Heart left ventricle (tissue), 16 donors: ENCODE measurements around the gene SAPCD1. TPM values are rescaled to one million over a fixed set of nuclear protein-coding genes. Genes with fewer than 3 reads are reported as not detected.

ENCODE experiments used
- ATAC-seq, 4 donors: fragments of 200-7000 bp; cut with Tn5 transposase; one replicate each; pipeline ENCODE4 v1.9.1; 2020 to 2022; ENCODE audit warnings: moderate library complexity in 4 of 4, mild to moderate bottlenecking in 3 of 4, moderate number of reproducible peaks in 1 of 4
- DNase-seq, 5 donors: peaks; one replicate each; pipeline ENCODE4 v3.0.0-alpha.2; 2020
- H3K27ac ChIP-seq, 12 donors: fragments of 200-600 bp; sonication (generic) in 4 of 12; one replicate each; pipeline versions ENCODE4 v1.5.0 to v1.8.0; 2016 to 2022; ENCODE audit warnings: mild to moderate bottlenecking in 2 of 12
- H3K27me3 ChIP-seq, 9 donors: fragments of 200-600 bp; sonication (generic) in 2 of 9; one replicate each; pipeline versions ENCODE4 v1.5.1 to v1.8.0; 2016 to 2022; ENCODE audit warnings: mild to moderate bottlenecking in 3 of 9
- H3K36me3 ChIP-seq, 9 donors: fragments of 200-600 bp; sonication (generic) in 2 of 9; one replicate each; pipeline versions ENCODE4 v1.5.0 to v1.8.0; 2018 to 2022; ENCODE audit warnings: mild to moderate bottlenecking in 2 of 9
- H3K4me1 ChIP-seq, 12 donors: fragments of 200-600 bp; sonication (generic) in 4 of 12; one replicate each; pipeline versions ENCODE4 v1.5.0 to v1.8.0; 2016 to 2022; ENCODE audit warnings: mild to moderate bottlenecking in 3 of 12
- H3K4me3 ChIP-seq, 12 donors: fragments of 200-600 bp; sonication (generic) in 4 of 12; one replicate each; pipeline versions ENCODE4 v1.5.0 to v1.8.0; 2017 to 2022; ENCODE audit warnings: mild to moderate bottlenecking in 9 of 12, moderate library complexity in 4 of 12
- H3K9me3 ChIP-seq, 12 donors: fragments of 200-600 bp; sonication (generic) in 4 of 12; one replicate each; pipeline versions ENCODE4 v1.5.0 to v1.8.0; 2016 to 2022; ENCODE audit warnings: mild to moderate bottlenecking in 1 of 12
- CTCF ChIP-seq, 12 donors: fragments of 200-600 bp; sonication (generic) in 4 of 12; IDR thresholded peaks; one replicate each; pipeline versions ENCODE4 v1.5.0 to v1.8.0; 2018 to 2022; ENCODE audit warnings: antibody characterized with exemption in 12 of 12, mild to moderate bottlenecking in 5 of 12
- POLR2A ChIP-seq, 2 donors: fragments of 450-650 bp; IDR thresholded peaks; one replicate each; pipeline ENCODE4 v1.6.1; 2017; ENCODE audit warnings: antibody characterized with exemption in 2 of 2, mild to moderate bottlenecking in 2 of 2, moderate library complexity in 2 of 2
- WGBS, 4 donors: extraction: QIAGEN DNeasy Blood & Tissue Kit in 2 of 4; methylation state at CpG; one replicate each; pipeline versions ENCODE4 v1.1.5 to v1.1.7; 2013 to 2018; 5-methylcytosine and 5-hydroxymethylcytosine counted together
- intact Hi-C, 10 donors: fragments of 100-400 bp; cut with DNase I; formaldehyde crosslinking; loops; one replicate each; pipeline versions ENCODE4 v1.11.1 to v1.14.2; 2022
- polyA plus RNA-seq, 2 donors: library from polyadenylated mRNA; stranded (reverse); fragments of 200-250 nt; gene quantifications; one replicate each; pipeline ENCODE4 v1.2.3, GENCODE V29; 2013
- total RNA-seq, 9 donors: library from RNA; depleted of rRNA in 2 of 9; stranded (reverse); fragments of >200 nt in 2 of 9; fragmentation: NEBNext Ultra II Directional in 3 of 9; extraction: Animal tissue kit (Norgen Biotek cat#: 25700) in 3 of 9; gene quantifications; one replicate each; pipeline versions ENCODE4 v1.1.0 to v1.2.4, GENCODE V29; 2016 to 2023
- donor health status: ischemic (EF 13 %, LVEDD 7.1; RV severe dilation, severe dysfunction).
- donor health status: healthy with polysubstance abuse.
- donor health status: DM: no; HTN: yes; CAD: no.
- donor health status: DM: no; HTN: no; CAD: no.
- donor health status: ischemic (EF 25% LVEDD 6.9; RV normal size, moderate dysfunction).
- donor health status: ischemic (EF 25% LVEDD 5.7; RV mildly dilated, moderate dysfunction).
- donor health status: healthy.
- donor health status: DM: yes; HTN: yes; CAD: no.
- donor health status: ischemic (EF 35%, LVEDD 5.7; RV mildly dilated, moderate dysfunction).
- donor health status: nonischemic (EF 11% LVEDD 7.7; RV severe dilation, severe dysfunction).
- donor health status: DM: yes; HTN: yes; CAD: no.
- donor health status: PGD.
- donor health status: ischemic (EF 29% LVEDD 5.4; RV normal size, mild dysfunction).
- donor health status: nonischemic (EF 23%, LVEDD 6.1; RV moderate dilation, normal function).

The SAPCD1 gene
- total and polyA plus RNA-seq, 11 donors, result 0.35 to 1.5 (median 0.73) TPM; not detected in 6

GRCh38 chr6:31764198-31764597 is 1.7 kb downstream of the SAPCD1 start:
- peaks cover 0 to 22% (median 6%) of the 10 kb centered on the region in 12 donors for H3K4me1 ChIP-seq
- no peak overlapping the region for H3K4me3 ChIP-seq
- no peak for DNase-seq
- H3K9me3 ChIP-seq, result no peaks in the 10 kb centered on the region
- no peak overlapping the region for H3K27ac ChIP-seq
- H3K27me3 ChIP-seq, result no peaks in the 10 kb centered on the region
- H3K36me3 ChIP-seq, result peaks cover 0 to 23% (median 0%) of the 10 kb centered on the region in 9 donors
- no peak for ATAC-seq
- 85 to 89% (median 86%) methylated on average over 4 of the region's 4 CpGs for WGBS, 4 donors
- intact Hi-C loops, result loop anchor here in 3 of 10 donors (5.0 to 10.0 kb wide), 3 partner anchors 37 to 82 kb away; partner anchors contain the start of genes LY6G5C (in 2 of the 3) and DDAH2 (in 1 of the 3)
- TF ChIP-seq CTCF (IDR thresholded peaks at IDR 0.05), result no peak
- no peak for TF ChIP-seq POLR2A (IDR thresholded peaks at IDR 0.05)

- Histone ChIP-seq H3K27me3 (no peaks in the 10 kb centered on the region), H3K9me3 (no peaks in the 10 kb centered on the region), H3K27ac (no peak overlapping the region), H3K4me1 (peaks cover 0 to 32% (median 6%) of the 10 kb centered on the region in 12 donors), H3K36me3 (peaks cover 0 to 17% (median 0%) of the 10 kb centered on the region in 9 donors), H3K4me3 (no peak overlapping the region)
- intact Hi-C loops, result loop anchor here in 4 of 10 donors (5.0 to 10.0 kb wide), 4 partner anchors 33 to 83 kb away; partner anchors contain the start of genes DDAH2 (in 2 of the 4) and LY6G5C (in 2 of the 4)
- no peak for TF ChIP-seq CTCF (IDR thresholded peaks at IDR 0.05)
- no peak for TF ChIP-seq POLR2A (IDR thresholded peaks at IDR 0.05)
- 87 to 96% (median 90%) methylated on average over 9 of the region's 9 CpGs for WGBS, 4 donors
- ATAC-seq, result no peak
- DNase-seq, result no peak
These were observed 3.1 kb downstream of the SAPCD1 start for GRCh38 chr6:31765559-31765909.

GRCh38 chr6:31765910-31766794 is 3.7 kb downstream of the SAPCD1 start:
- Histone ChIP-seq H3K27me3 (no peaks in the 10 kb centered on the region), H3K27ac (no peak overlapping the region), H3K36me3 (peaks cover 0 to 14% (median 0%) of the 10 kb centered on the region in 9 donors), H3K9me3 (no peaks in the 10 kb centered on the region), H3K4me3 (peak overlapping the region in 6 of 12 donors; percentile 22 to 38 (median 26)), H3K4me1 (peaks cover 0 to 32% (median 6%) of the 10 kb centered on the region in 12 donors)
- WGBS, 4 donors, result 55 to 72% (median 61%) methylated on average over 37 to 42 of the region's 42 CpGs
- DNase-seq, result no peak
- ATAC-seq, result peak in 2 of 4 donors; percentile 30 to 42
- intact Hi-C loops, result loop anchor here in 4 of 10 donors (5.0 to 10.0 kb wide), 4 partner anchors 34 to 84 kb away; partner anchors contain the start of genes DDAH2 (in 2 of the 4) and LY6G5C (in 2 of the 4)
- TF ChIP-seq POLR2A (IDR thresholded peaks at IDR 0.05) (no peak), CTCF (IDR thresholded peaks at IDR 0.05) (no peak)

GRCh38 chr6:31767096-31767645 is 4.7 kb downstream of the SAPCD1 start:
- ATAC-seq (no peak), DNase-seq (no peak)
- H3K4me3 ChIP-seq, result no peak overlapping the region
- no peak for TF ChIP-seq POLR2A (IDR thresholded peaks at IDR 0.05)
- TF ChIP-seq CTCF (IDR thresholded peaks at IDR 0.05), result no peak
- intact Hi-C loops, result loop anchor here in 4 of 10 donors (5.0 to 10.0 kb wide), 4 partner anchors 35 to 85 kb away; partner anchors contain the start of genes DDAH2 (in 2 of the 4) and LY6G5C (in 2 of the 4)
- H3K9me3 ChIP-seq, result no peaks in the 10 kb centered on the region
- H3K27ac ChIP-seq, result no peak overlapping the region
- WGBS, 4 donors, result 81 to 85% (median 82%) methylated on average over 6 of the region's 6 CpGs
- peaks cover 0 to 3% (median 0%) of the 10 kb centered on the region in 9 donors for H3K36me3 ChIP-seq
- H3K27me3 ChIP-seq, result no peaks in the 10 kb centered on the region
- H3K4me1 ChIP-seq, result peaks cover 0 to 32% (median 6%) of the 10 kb centered on the region in 12 donors
